Activated CD8-positive, alpha-beta memory T cell treated with anti-CD3 and anti-CD28 coated beads, Interleukin-2, amount 50 U/mL, for 1 hour (primary cell): ENCODE measurements around the gene POLR3GL.

Experiments
- DNase-seq: peaks from one replicate; pipeline ENCODE4 v3.0.0-alpha.2; 2020; ENCODE audit errors: extremely low read depth

The POLR3GL gene

GRCh38 chr1:145949219-145949618, 15.3 kb upstream of the POLR3GL start:
- no peak for DNase-seq

GRCh38 chr1:145951526-145951925, 13.0 kb upstream of the POLR3GL start:
- DNase-seq, result no peak

GRCh38 chr1:145952903-145953302, 11.6 kb upstream of the POLR3GL start:
- no peak for DNase-seq

- no peak for DNase-seq
These were observed 10.6 kb upstream of the POLR3GL start for GRCh38 chr1:145953861-145954260.

GRCh38 chr1:145955436-145955835, 9.1 kb upstream of the POLR3GL start:
- no peak for DNase-seq

- no peak for DNase-seq
These were observed 8.1 kb upstream of the POLR3GL start for GRCh38 chr1:145956361-145956760.

- no peak for DNase-seq
These were observed 7.6 kb upstream of the POLR3GL start for GRCh38 chr1:145956781-145957442.

- peak; percentile 88 for DNase-seq
These were observed 6.8 kb upstream of the POLR3GL start, which contains the start of gene LIX1L for GRCh38 chr1:145957443-145958319. Gene LIX1L, minus strand, starts transcription at chr1:145958017. Its CDS starts 90 bp downstream, at chr1:145957927.

GRCh38 chr1:145958734-145959133, 5.8 kb upstream of the POLR3GL start:
- DNase-seq, result no peak

GRCh38 chr1:145959333-145959732, 5.2 kb upstream of the POLR3GL start:
- no peak for DNase-seq

- no peak for DNase-seq
These were observed 4.5 kb upstream of the POLR3GL start for GRCh38 chr1:145959957-145960467.

GRCh38 chr1:145960468-145961108, 3.9 kb upstream of the POLR3GL start:
- no peak for DNase-seq

GRCh38 chr1:145961109-145961424, 3.4 kb upstream of the POLR3GL start:
- DNase-seq, result no peak

GRCh38 chr1:145961425-145962156, 2.9 kb upstream of the POLR3GL start:
- no peak for DNase-seq

GRCh38 chr1:145962157-145963102, 2.1 kb upstream of the POLR3GL start:
- no peak for DNase-seq

GRCh38 chr1:145963265-145964019, 1.0 kb upstream of the POLR3GL start:
- no peak for DNase-seq

GRCh38 chr1:145965119-145965744, 742 bp downstream of the POLR3GL start:
- no peak for DNase-seq

GRCh38 chr1:145967288-145967687, 2.8 kb downstream of the POLR3GL start:
- DNase-seq, result no peak

- no peak for DNase-seq
These were observed 8.1 kb downstream of the POLR3GL start for GRCh38 chr1:145972580-145972979.
